ENCODE results near the gene WBP1L.
A peak's percentile ranks its signal among the peaks of the same experiment; 100 is the strongest.
"Not testable (repeated sequence)": the region's sequence is repeated elsewhere in the genome, so short reads cannot be mapped to it uniquely, and the experiment has no call there.

The WBP1L gene

GRCh38 chr10:102812231-102812876, 68.6 kb downstream of the WBP1L start:
- DNase-seq (ENCODE audit: low read depth in 3 of 3) = no peak

DNA sequence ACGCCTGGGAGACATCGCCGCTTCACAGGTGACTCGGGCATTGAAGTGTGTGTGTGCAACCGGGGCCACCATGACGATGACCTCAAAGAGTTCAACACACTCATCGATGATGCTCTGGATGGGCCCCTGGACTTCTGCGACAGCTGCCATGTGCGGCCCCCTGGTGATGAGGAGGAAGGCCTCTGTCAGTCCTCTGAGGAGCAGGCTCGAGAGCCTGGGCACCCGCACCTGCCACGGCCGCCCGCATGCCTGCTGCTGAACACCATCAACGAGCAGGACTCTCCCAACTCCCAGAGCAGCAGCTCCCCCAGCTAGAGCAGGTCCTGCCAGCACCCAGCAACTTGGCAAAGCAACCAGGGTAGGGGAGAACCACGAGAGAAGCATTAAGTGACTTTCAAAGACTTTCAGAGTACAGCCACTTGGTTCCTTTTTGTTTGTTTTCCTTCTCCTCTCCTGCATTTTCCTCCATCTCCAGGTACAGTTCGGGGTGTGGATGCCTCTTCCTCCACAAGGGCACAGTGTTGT, 69.3 kb downstream of the WBP1L start:
- DNase-seq (ENCODE audit: low read depth in 3 of 3) = no peak

- DNase-seq (ENCODE audit: low read depth in 3 of 3) = no peak
These were observed 70.1 kb downstream of the WBP1L start for GRCh38 chr10:102813734-102814452.

DNA sequence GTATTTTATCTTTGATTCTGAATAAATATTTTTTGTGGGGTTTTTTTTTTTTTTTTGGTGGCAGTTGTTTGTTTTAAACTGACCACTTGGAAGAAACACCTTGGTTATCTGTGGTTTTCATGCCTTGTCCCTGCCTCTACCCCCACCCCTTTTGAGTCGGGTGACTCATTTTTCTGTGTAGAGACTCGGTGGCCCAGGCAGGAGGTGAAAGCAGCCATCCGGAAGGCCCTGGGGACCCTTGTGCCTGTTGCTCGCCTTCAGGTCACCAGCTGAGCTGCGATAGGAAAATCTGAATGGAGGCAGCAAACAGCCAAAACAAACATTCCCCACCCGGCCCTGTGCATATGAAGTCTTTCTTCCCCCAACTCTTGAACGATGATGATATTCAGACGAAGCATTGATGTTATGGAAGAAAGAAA, 70.7 kb downstream of the WBP1L start:
- DNase-seq (ENCODE audit: low read depth in 3 of 3) = no peak

GRCh38 chr10:102814873-102815661, 71.3 kb downstream of the WBP1L start:
- DNase-seq (ENCODE audit: low read depth in 3 of 3) = no peak

DNA sequence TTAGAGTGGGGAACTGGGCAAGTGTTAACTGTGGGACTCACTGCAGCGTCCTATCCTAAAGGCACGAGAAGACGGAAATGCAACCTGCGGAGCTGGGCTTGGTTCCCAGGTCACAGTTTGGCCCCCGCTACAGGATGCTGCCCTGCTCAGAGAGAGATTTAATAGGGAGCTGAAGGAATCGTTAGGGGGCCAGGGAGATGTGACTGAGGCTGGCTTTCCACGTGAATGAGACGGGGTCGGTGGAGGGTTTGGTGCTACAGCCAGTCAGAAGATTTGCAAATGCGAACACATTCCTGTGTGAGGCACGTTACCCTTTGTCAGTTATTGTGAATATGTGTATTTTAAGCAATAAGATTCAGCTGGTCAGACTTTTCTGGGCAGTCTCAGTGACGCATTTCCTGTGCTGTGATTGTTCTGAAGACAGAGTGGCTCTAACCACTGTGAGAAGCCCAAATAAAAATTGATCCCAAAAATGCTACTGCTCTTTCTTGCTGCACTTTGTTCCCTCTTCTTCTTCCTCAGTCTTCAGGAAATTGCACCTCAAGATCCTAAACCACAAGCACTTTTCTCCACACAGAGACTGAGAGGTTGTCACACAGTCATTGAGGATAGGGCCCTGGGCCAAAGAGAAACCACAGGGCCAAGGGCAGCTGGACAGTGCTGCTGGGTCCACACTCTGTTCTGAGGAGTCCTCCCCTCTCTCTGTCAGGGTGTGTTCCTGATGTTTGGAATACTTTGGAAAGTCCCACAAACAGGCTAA, 72.2 kb downstream of the WBP1L start:
- DNase-seq (ENCODE audit: low read depth in 3 of 3) = no peak

- no peak for DNase-seq (ENCODE audit: low read depth in 3 of 3)
These were observed 73.4 kb downstream of the WBP1L start for GRCh38 chr10:102817175-102817574.

DNA sequence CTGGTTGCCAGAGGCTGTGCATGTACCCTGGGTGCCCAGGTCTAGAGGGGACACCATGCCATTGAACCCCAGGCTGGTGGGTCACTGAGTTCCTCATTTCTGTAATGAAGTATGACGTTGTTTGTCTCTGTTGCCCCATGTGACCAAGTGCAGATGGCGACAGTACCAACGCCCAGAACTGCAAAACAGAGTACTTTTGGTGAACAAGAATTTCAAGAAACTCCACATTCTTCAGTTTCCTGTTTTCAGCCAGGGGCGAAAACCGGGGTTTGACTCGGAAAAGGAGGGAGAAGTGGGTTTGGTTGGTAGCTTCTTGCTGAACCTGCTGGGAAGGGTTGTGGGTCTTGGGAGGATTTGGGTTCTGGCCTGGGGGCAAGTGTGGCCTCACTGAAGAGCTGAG, 75.3 kb downstream of the WBP1L start:
- no peak for DNase-seq (ENCODE audit: low read depth in 3 of 3)

GRCh38 chr10:102820008-102820407, 76.3 kb downstream of the WBP1L start:
- DNase-seq (ENCODE audit: low read depth in 3 of 3) = not testable (repeated sequence)

DNA sequence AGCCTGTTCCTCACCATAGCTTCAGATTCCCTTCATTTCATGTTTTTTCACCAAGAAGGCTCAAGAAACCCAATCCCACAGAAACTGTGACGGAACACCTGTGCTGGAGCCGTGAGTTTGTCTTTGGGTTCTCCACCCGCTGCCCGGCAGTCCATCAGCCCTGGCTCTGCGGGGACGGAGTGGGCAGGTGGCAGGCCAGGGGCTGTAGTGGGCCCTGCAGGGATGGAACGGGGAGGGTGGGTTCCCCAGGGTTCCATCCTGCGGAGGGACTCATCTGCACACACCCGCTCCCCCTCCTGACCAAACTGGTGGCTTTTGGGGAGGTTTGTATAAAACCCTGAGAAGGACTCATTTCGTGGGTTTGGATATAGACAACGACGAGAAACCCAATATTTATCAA, 78.5 kb downstream of the WBP1L start:
- no peak for DNase-seq (ENCODE audit: low read depth in 3 of 3)

DNA sequence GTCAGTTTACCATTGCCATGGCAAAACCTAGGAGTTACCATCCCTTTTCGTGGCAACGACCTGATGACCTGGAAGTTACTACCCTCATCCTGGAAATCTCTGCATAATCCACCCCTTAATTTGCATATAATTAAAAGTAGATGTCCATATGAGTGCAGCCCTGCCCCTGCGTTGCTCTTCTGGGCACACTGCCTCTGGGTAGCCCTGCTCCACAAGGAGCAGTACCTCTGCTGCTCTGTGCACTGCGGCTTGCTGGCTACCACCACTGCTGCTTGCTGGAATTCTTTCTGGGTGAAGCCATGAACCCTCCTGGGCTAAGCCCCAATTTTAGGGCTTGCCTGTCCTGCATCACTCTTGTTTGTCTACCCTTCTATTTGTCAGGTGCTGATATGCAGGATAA, 80.9 kb downstream of the WBP1L start:
- no peak for DNase-seq (ENCODE audit: low read depth in 3 of 3)

DNA sequence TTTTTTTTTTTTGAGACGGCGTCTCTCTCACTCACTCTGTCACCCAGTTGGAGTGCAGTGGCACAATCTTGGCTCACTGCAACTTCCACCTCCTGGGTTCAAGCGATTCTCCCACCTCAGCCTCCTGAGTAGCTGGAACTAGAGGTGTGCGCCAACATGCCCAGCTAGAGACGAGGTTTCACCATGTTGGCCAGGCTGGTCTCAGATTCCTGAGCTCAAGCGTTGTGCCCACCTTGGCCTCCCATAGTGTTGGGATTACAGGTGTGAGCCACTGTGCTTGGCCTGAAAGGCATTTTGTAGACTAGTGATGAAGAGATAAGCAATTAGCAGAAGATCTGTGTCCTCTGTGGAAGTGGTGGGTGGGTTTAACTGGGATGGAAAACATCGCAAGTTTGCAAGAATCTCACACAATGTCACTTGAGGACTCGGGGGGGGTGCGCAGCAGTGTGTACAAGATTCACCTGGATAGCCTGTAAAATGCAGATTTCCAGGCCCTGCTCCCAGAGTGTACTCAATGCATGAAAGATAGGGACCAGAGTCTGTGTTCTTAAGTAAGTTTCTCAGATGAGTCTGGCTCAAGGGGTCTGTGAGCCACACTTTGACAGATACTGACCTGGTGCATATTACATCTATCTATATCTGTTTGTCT, 82.5 kb downstream of the WBP1L start:
- DNase-seq (ENCODE audit: low read depth in 3 of 3) = no peak

- no peak for DNase-seq (ENCODE audit: low read depth in 3 of 3)
These were observed 83.8 kb downstream of the WBP1L start for GRCh38 chr10:102827597-102827975.

DNA sequence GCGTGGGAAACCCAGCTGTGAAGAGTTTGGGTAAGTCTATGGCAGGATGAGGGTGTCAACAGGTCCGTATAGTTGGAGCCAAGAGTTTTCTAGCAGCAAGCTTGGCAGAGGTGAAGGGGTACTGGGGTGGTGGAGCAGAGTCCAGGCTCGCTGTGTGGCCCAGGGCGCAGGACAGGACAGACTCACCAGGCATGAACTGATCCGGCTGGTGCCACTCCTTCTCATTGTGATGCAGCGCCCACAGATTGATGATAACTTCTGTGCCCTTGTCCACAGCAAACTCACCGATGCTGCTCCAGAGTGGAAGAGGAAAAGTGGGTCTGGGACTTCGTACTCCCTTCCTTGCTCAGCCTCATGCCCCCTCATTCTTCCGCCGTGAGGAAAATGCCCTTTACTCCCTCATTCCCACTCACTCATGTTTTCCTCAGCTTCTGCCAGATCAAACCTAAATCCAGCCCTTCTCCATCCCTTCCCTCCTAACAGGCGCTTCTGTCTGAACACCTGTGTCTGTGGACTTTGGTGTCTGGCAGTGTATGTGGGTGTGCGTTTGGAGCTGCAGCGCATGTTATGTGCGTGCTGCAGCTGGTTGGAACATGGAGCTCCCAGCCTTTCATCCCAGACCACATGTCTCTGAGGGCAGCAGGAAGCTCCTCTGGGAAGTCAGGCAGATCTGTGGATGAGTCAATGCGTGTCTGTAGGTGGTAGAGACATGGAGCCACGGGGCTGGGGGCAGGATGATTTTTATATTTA, 87.7 kb downstream of the WBP1L start:
- DNase-seq (ENCODE audit: low read depth in 3 of 3) = no peak

- DNase-seq (ENCODE audit: low read depth in 3 of 3) = no peak
These were observed 88.5 kb downstream of the WBP1L start for GRCh38 chr10:102832248-102832647.

- no peak for DNase-seq (ENCODE audit: low read depth in 3 of 3)
These were observed 89.2 kb downstream of the WBP1L start for GRCh38 chr10:102832987-102833386.

- DNase-seq (ENCODE audit: low read depth in 3 of 3) = no peak
These were observed 90.4 kb downstream of the WBP1L start for GRCh38 chr10:102834143-102834542.

GRCh38 chr10:102835007-102835482, 91.3 kb downstream of the WBP1L start:
- peak; percentile 48 to 66 (median 52) for DNase-seq (ENCODE audit: low read depth in 3 of 3)

- no peak for DNase-seq (ENCODE audit: low read depth in 3 of 3)
These were observed 93.5 kb downstream of the WBP1L start, which contains the start of gene CYP17A1 for GRCh38 chr10:102837230-102837721. Gene CYP17A1, minus strand, starts transcription at chr10:102837413. Its CDS starts 52 bp downstream, at chr10:102837361.
